HCT116 (cell line): ENCODE data around the gene RNF34.

ENCODE experiments used
- CTCF ChIP-seq, 3 experiments: fragments of 200-600 bp in 1 of 3; sonication (generic) in 1 of 3; IDR thresholded peaks in 2 of 3; conservative IDR thresholded peaks in 1 of 3; 2 replicates each; pipeline ENCODE4 v1.5.1; 2012 to 2017; ENCODE audit warnings: low read depth in 2 of 3, low read length in 2 of 3, antibody characterized with exemption in 1 of 3, borderline replicate concordance in 1 of 3, control low read depth in 1 of 3, mild to moderate bottlenecking in 1 of 3, mixed read lengths in 1 of 3, mixed run types in 1 of 3, moderate library complexity in 1 of 3; ENCODE audit not compliant: insufficient read depth in 1 of 3
- ELF1 ChIP-seq: IDR thresholded peaks from 2 replicates; pipeline ENCODE4 v1.6.1; 2012; ENCODE audit warnings: low read depth, borderline replicate concordance
- EZH2phosphoT487 ChIP-seq: fragments of 200-600 bp; IDR thresholded peaks from 2 replicates; pipeline ENCODE4 v1.6.1; 2018; ENCODE audit warnings: antibody characterized with exemption, borderline replicate concordance
- POLR2A ChIP-seq: IDR thresholded peaks from 2 replicates; pipeline ENCODE4 v1.7.0; 2011; ENCODE audit warnings: borderline replicate concordance; ENCODE audit not compliant: insufficient read depth, insufficient read length; ENCODE audit errors: extremely low read depth
- YY1 ChIP-seq: IDR thresholded peaks from 2 replicates; pipeline ENCODE4 v1.6.1; 2011; ENCODE audit warnings: low read length, low read depth, moderate library complexity, mild to moderate bottlenecking; ENCODE audit not compliant: insufficient replicate concordance; ENCODE audit errors: extremely low read depth

GRCh38 chr12:121355818-121356217 lies 44.1 kb upstream of the RNF34 start:
- TF ChIP-seq CTCF (IDR thresholded peaks at IDR 0.05 in 2 of 3, conservative IDR thresholded peaks at IDR 0.05 in 1 of 3; ENCODE audit: borderline replicate concordance in 1 of 3, insufficient read depth in 1 of 3, low read depth in 2 of 3, low read length in 2 of 3) (no peak), ELF1 (no peak), EZH2phosphoT487 (no peak), YY1 (no peak), POLR2A (no peak)
